GM19463 (cell line): ENCODE data around the gene GJC2.
"Not testable (repeated sequence)": the region's sequence is repeated elsewhere in the genome, so short reads cannot be mapped to it uniquely, and the experiment has no call there.

ENCODE experiments used
- ATAC-seq: cut with Tn5 transposase; IDR thresholded peaks from one replicate; pipeline ENCODE4 v1.9.1; 2021; ENCODE audit warnings: mild to moderate bottlenecking, moderate library complexity; ENCODE audit not compliant: unreplicated experiment

GJC2 gene

GRCh38 chr1:228184152-228184551, 34.4 kb downstream of the GJC2 start:
- ATAC-seq = no peak

DNA sequence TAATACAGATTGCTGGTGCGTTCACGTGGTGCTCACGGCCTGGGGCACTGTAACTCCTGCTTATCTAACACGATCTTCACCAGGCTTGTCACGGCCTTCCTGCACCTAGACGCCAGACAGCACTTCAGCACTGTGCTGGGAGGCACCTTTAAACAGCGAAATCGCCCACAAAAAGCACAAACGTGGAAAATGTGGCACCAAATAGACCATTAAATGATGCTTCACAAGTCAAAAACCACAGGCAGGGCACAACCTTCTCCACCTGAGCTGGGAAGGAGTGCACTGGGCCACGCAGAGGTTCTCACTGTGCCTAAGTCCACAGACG, 35.9 kb downstream of the GJC2 start:
- ATAC-seq = no peak

GRCh38 chr1:228188249-228188648, 38.5 kb downstream of the GJC2 start:
- ATAC-seq = not testable (repeated sequence)

GRCh38 chr1:228190182-228190581, 40.5 kb downstream of the GJC2 start:
- ATAC-seq = no peak

GRCh38 chr1:228190778-228191177, 41.0 kb downstream of the GJC2 start:
- ATAC-seq = no peak

GRCh38 chr1:228194436-228194835, 44.7 kb downstream of the GJC2 start:
- no peak for ATAC-seq

DNA sequence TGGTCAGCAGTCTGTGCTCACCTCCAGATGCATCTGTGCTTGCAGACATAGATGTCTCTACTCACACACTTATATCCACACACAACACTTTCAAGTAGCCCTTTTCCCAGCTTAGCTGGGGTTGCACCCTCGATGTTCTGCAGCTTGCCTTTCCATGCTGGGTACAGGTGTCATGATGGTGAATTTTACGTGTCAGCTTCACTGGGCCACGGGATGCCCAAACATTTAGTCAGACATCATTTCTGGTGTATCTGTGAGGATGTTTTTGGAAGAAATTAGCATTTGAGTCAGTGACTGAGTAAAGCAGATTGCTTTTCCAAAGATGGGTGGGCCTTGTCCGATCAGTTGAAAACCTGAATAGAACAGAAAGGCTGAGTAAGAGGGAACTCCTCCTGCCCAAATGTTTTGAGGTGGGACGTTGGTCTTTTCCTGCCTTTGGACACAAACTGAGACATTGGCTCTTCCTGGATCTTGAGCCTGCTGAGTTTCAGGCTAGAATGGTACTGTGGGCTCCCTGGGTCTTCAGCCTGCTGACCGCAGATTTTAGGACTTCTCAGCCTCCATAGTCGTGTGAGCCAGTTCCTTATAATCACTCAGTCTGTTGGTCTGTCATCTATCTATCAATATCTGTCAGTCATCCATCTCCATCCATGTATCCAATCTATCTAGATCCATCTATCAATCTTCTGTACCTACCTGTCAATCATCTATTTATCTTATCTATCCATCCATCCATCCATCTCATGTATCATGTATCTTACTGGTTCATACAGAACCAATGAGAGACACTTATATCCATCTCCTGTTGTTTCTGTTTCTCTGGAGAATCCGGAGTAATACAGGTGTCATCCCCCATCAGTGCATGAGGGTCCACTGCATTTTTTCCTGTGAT, 45.4 kb downstream of the GJC2 start:
- ATAC-seq = no peak

GRCh38 chr1:228197555-228198147, 47.9 kb downstream of the GJC2 start:
- ATAC-seq = no peak

DNA sequence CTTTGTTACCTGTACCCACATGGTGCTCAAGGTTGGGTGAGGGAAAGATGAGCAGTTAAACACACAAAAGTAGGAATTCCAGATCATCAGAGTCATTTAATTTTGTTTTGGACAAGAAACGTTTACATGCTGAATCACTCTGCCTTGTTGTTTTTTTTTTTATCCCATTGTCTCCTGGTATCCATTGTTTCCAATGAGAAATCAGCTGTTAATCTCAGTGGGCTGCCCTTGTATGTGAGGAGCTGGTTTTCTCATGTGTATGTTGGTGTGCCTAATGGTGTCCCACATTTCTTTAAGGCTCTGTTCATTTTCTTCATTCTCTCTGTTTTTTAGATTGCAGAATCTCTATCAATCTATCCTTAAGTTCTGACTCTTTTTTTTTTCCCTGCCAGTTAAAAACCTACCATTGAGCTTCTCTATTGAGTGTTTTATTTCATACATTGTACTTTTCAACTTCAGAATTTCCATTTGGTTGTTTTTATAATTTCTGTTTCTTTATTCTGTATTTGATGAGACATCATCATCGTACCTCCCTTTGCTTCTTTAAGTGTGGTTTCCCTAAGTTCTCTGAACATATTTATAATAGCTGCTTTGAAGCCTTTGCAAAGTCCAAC, 49.4 kb downstream of the GJC2 start:
- no peak for ATAC-seq

- no peak for ATAC-seq
Observed at GRCh38 chr1:228204958-228205357, 55.2 kb downstream of the GJC2 start.

- no peak for ATAC-seq
Observed at GRCh38 chr1:228205526-228206436, 56.1 kb downstream of the GJC2 start.

GRCh38 chr1:228206582-228207351, 57.0 kb downstream of the GJC2 start:
- no peak for ATAC-seq

DNA sequence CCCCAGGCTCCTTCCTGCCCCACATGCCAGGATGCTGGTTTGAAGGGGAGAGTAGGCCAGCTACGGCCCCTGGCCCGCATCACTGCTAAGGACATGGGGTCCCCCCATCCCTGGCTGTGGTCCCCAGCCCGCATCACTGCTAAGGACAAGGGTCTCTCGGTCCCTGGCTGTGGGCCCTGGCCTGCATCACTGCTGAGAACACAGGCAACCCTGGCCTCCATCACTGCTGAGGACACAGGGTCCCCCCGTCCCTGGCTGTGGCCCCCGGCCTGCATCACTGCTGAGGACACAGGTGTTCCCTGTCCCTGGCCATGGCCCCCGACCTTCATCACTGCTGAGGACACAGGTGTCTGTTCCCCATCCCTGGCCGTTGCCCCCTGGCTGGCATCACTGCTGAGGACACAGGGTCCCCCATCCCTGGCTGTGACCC, 57.7 kb downstream of the GJC2 start:
- ATAC-seq = no peak

- ATAC-seq = no peak
Observed at GRCh38 chr1:228207851-228208821, 58.4 kb downstream of the GJC2 start, which contains the start of gene OBSCN. Gene OBSCN, plus strand, starts transcription at chr1:228208044. Its CDS starts 3,740 bp downstream, at chr1:228211784.

- no peak for ATAC-seq
Observed at GRCh38 chr1:228208831-228209551, 59.3 kb downstream of the GJC2 start.
